ENCODE results near the gene NHS.

The NHS gene

GRCh38 chrX:17633546-17633945 lies 258.5 kb downstream of the NHS start:
- H3K9ac ChIP-seq (ENCODE audit: low read depth, low read length): no peak overlapping the region
- H3K27me3 ChIP-seq (ENCODE audit: control insufficient read depth, insufficient read depth, low read length): no peaks in the 10 kb centered on the region
- H3K4me1 ChIP-seq (ENCODE audit: control insufficient read depth, insufficient read depth, low read length): no peaks in the 10 kb centered on the region
- no peaks in the 10 kb centered on the region for H3K9me3 ChIP-seq (replicated peaks; ENCODE audit: low read length)
- no peaks in the 10 kb centered on the region for H3K36me3 ChIP-seq (ENCODE audit: insufficient read depth, low read length)
- H3K4me3 ChIP-seq (ENCODE audit: low read length): no peak overlapping the region
- no peak overlapping the region for H3K4me2 ChIP-seq (ENCODE audit: low read length)

GRCh38 chrX:17634542-17635207 lies 259.7 kb downstream of the NHS start:
- Histone ChIP-seq H3K9ac (ENCODE audit: low read depth, low read length) (no peak overlapping the region), H3K4me1 (ENCODE audit: control insufficient read depth, insufficient read depth, low read length) (no peaks in the 10 kb centered on the region), H3K4me2 (ENCODE audit: low read length) (no peak overlapping the region), H3K9me3 (replicated peaks; ENCODE audit: low read length) (no peaks in the 10 kb centered on the region), H3K4me3 (ENCODE audit: low read length) (no peak overlapping the region), H3K27me3 (ENCODE audit: control insufficient read depth, insufficient read depth, low read length) (peaks cover 2% of the 10 kb centered on the region), H3K36me3 (ENCODE audit: insufficient read depth, low read length) (no peaks in the 10 kb centered on the region)

GRCh38 chrX:17635231-17635630 lies 260.2 kb downstream of the NHS start:
- Histone ChIP-seq H3K9ac (ENCODE audit: low read depth, low read length) (no peak overlapping the region), H3K27me3 (ENCODE audit: control insufficient read depth, insufficient read depth, low read length) (peaks cover 2% of the 10 kb centered on the region), H3K9me3 (replicated peaks; ENCODE audit: low read length) (no peaks in the 10 kb centered on the region), H3K4me2 (ENCODE audit: low read length) (no peak overlapping the region), H3K4me1 (ENCODE audit: control insufficient read depth, insufficient read depth, low read length) (no peaks in the 10 kb centered on the region), H3K36me3 (ENCODE audit: insufficient read depth, low read length) (no peaks in the 10 kb centered on the region), H3K4me3 (ENCODE audit: low read length) (no peak overlapping the region)

- Histone ChIP-seq H3K4me3 (ENCODE audit: low read length) (no peak overlapping the region), H3K9me3 (replicated peaks; ENCODE audit: low read length) (no peaks in the 10 kb centered on the region), H3K9ac (ENCODE audit: low read depth, low read length) (no peak overlapping the region), H3K4me1 (ENCODE audit: control insufficient read depth, insufficient read depth, low read length) (no peaks in the 10 kb centered on the region), H3K27me3 (ENCODE audit: control insufficient read depth, insufficient read depth, low read length) (peaks cover 2% of the 10 kb centered on the region), H3K36me3 (ENCODE audit: insufficient read depth, low read length) (no peaks in the 10 kb centered on the region), H3K4me2 (ENCODE audit: low read length) (no peak overlapping the region)
Observed at GRCh38 chrX:17637235-17637634, 262.2 kb downstream of the NHS start.

- Histone ChIP-seq H3K9me3 (replicated peaks; ENCODE audit: low read length) (no peaks in the 10 kb centered on the region), H3K9ac (ENCODE audit: low read depth, low read length) (no peak overlapping the region), H3K4me1 (ENCODE audit: control insufficient read depth, insufficient read depth, low read length) (no peaks in the 10 kb centered on the region), H3K36me3 (ENCODE audit: insufficient read depth, low read length) (no peaks in the 10 kb centered on the region), H3K4me3 (ENCODE audit: low read length) (no peak overlapping the region), H3K27me3 (ENCODE audit: control insufficient read depth, insufficient read depth, low read length) (peaks cover 2% of the 10 kb centered on the region), H3K4me2 (ENCODE audit: low read length) (no peak overlapping the region)
Observed at GRCh38 chrX:17638731-17639130, 263.7 kb downstream of the NHS start.

GRCh38 chrX:17642891-17643290 lies 267.9 kb downstream of the NHS start:
- H3K27me3 ChIP-seq (ENCODE audit: control insufficient read depth, insufficient read depth, low read length): peaks cover 2% of the 10 kb centered on the region
- no peaks in the 10 kb centered on the region for H3K4me1 ChIP-seq (ENCODE audit: control insufficient read depth, insufficient read depth, low read length)
- H3K4me2 ChIP-seq (ENCODE audit: low read length): no peak overlapping the region
- no peaks in the 10 kb centered on the region for H3K36me3 ChIP-seq (ENCODE audit: insufficient read depth, low read length)
- H3K4me3 ChIP-seq (ENCODE audit: low read length): no peak overlapping the region
- H3K9ac ChIP-seq (ENCODE audit: low read depth, low read length): no peak overlapping the region
- H3K9me3 ChIP-seq (replicated peaks; ENCODE audit: low read length): no peaks in the 10 kb centered on the region

- no peaks in the 10 kb centered on the region for H3K9me3 ChIP-seq (replicated peaks; ENCODE audit: low read length)
- H3K4me1 ChIP-seq (ENCODE audit: control insufficient read depth, insufficient read depth, low read length): no peaks in the 10 kb centered on the region
- H3K4me3 ChIP-seq (ENCODE audit: low read length): no peak overlapping the region
- H3K4me2 ChIP-seq (ENCODE audit: low read length): no peak overlapping the region
- no peak overlapping the region for H3K9ac ChIP-seq (ENCODE audit: low read depth, low read length)
- peaks cover 2% of the 10 kb centered on the region for H3K27me3 ChIP-seq (ENCODE audit: control insufficient read depth, insufficient read depth, low read length)
- no peaks in the 10 kb centered on the region for H3K36me3 ChIP-seq (ENCODE audit: insufficient read depth, low read length)
Observed at GRCh38 chrX:17643528-17643927, 268.5 kb downstream of the NHS start.

GRCh38 chrX:17644001-17644400 lies 269.0 kb downstream of the NHS start:
- Histone ChIP-seq H3K36me3 (ENCODE audit: insufficient read depth, low read length) (no peaks in the 10 kb centered on the region), H3K9ac (ENCODE audit: low read depth, low read length) (no peak overlapping the region), H3K9me3 (replicated peaks; ENCODE audit: low read length) (no peaks in the 10 kb centered on the region), H3K4me1 (ENCODE audit: control insufficient read depth, insufficient read depth, low read length) (no peaks in the 10 kb centered on the region), H3K4me3 (ENCODE audit: low read length) (no peak overlapping the region), H3K4me2 (ENCODE audit: low read length) (no peak overlapping the region), H3K27me3 (ENCODE audit: control insufficient read depth, insufficient read depth, low read length) (peaks cover under 1% of the 10 kb centered on the region)

GRCh38 chrX:17654116-17654515 lies 279.1 kb downstream of the NHS start:
- no peaks in the 10 kb centered on the region for H3K36me3 ChIP-seq (ENCODE audit: insufficient read depth, low read length)
- no peak overlapping the region for H3K9ac ChIP-seq (ENCODE audit: low read depth, low read length)
- no peak overlapping the region for H3K4me2 ChIP-seq (ENCODE audit: low read length)
- no peaks in the 10 kb centered on the region for H3K9me3 ChIP-seq (replicated peaks; ENCODE audit: low read length)
- H3K4me3 ChIP-seq (ENCODE audit: low read length): no peak overlapping the region
- peaks cover 22% of the 10 kb centered on the region for H3K27me3 ChIP-seq (ENCODE audit: control insufficient read depth, insufficient read depth, low read length)
- H3K4me1 ChIP-seq (ENCODE audit: control insufficient read depth, insufficient read depth, low read length): no peaks in the 10 kb centered on the region

GRCh38 chrX:17655211-17656034 lies 280.4 kb downstream of the NHS start:
- Histone ChIP-seq H3K27me3 (ENCODE audit: control insufficient read depth, insufficient read depth, low read length) (peaks cover 22% of the 10 kb centered on the region), H3K4me3 (ENCODE audit: low read length) (no peak overlapping the region), H3K9me3 (replicated peaks; ENCODE audit: low read length) (no peaks in the 10 kb centered on the region), H3K4me1 (ENCODE audit: control insufficient read depth, insufficient read depth, low read length) (no peaks in the 10 kb centered on the region), H3K9ac (ENCODE audit: low read depth, low read length) (no peak overlapping the region), H3K36me3 (ENCODE audit: insufficient read depth, low read length) (no peaks in the 10 kb centered on the region), H3K4me2 (ENCODE audit: low read length) (no peak overlapping the region)

- Histone ChIP-seq H3K9ac (ENCODE audit: low read depth, low read length) (no peak overlapping the region), H3K27me3 (ENCODE audit: control insufficient read depth, insufficient read depth, low read length) (peaks cover 20% of the 10 kb centered on the region), H3K9me3 (replicated peaks; ENCODE audit: low read length) (no peaks in the 10 kb centered on the region), H3K4me3 (ENCODE audit: low read length) (no peak overlapping the region), H3K4me1 (ENCODE audit: control insufficient read depth, insufficient read depth, low read length) (no peaks in the 10 kb centered on the region), H3K4me2 (ENCODE audit: low read length) (no peak overlapping the region), H3K36me3 (ENCODE audit: insufficient read depth, low read length) (no peaks in the 10 kb centered on the region)
Observed at GRCh38 chrX:17656035-17656418, 281.0 kb downstream of the NHS start.

GRCh38 chrX:17656556-17656955 lies 281.6 kb downstream of the NHS start:
- Histone ChIP-seq H3K4me2 (ENCODE audit: low read length) (no peak overlapping the region), H3K27me3 (ENCODE audit: control insufficient read depth, insufficient read depth, low read length) (peaks cover 15% of the 10 kb centered on the region), H3K36me3 (ENCODE audit: insufficient read depth, low read length) (no peaks in the 10 kb centered on the region), H3K9me3 (replicated peaks; ENCODE audit: low read length) (no peaks in the 10 kb centered on the region), H3K4me1 (ENCODE audit: control insufficient read depth, insufficient read depth, low read length) (no peaks in the 10 kb centered on the region), H3K4me3 (ENCODE audit: low read length) (no peak overlapping the region), H3K9ac (ENCODE audit: low read depth, low read length) (no peak overlapping the region)

All from skeletal muscle satellite cell (primary cell).